HG02840 (cell line): Measurements from ENCODE around the gene OR9Q2.
"Not testable (repeated sequence)": the region's sequence is repeated elsewhere in the genome, so short reads cannot be mapped to it uniquely, and the experiment has no call there.

Experiments used
- ATAC-seq: cut with Tn5 transposase; IDR thresholded peaks from one replicate; pipeline ENCODE4 v1.9.1; 2021; ENCODE audit warnings: mild to moderate bottlenecking, moderate library complexity, moderate number of reproducible peaks; ENCODE audit not compliant: unreplicated experiment, low FRiP score

The OR9Q2 gene, protein sequence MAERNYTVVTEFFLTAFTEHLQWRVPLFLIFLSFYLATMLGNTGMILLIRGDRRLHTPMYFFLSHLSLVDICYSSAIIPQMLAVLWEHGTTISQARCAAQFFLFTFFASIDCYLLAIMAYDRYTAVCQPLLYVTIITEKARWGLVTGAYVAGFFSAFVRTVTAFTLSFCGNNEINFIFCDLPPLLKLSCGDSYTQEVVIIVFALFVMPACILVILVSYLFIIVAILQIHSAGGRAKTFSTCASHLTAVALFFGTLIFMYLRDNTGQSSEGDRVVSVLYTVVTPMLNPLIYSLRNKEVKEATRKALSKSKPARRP

DNA sequence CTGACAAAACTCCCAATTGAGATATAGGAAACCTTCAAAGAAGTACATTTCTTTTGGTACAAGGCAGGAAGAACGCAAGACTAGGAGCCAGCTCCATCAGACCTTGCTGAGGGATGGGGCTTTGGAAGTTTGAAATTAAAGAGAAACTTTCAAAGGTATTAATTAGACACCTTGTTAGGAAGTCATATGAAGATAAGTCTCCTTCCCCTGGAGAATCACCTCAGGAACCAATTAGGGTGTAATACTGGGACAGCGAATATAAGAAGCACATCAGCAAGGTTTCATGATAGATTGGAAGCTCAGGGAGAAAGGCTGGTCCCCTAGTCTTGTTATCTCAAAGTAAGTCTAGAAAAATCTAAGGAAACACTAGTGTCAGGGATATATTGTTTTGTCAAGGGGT is at the start of gene OR9Q2:
Gene OR9Q2, plus strand, starts transcription at position 301 of the 400 bp plus-strand sequence. CDS start 1,421 bp downstream, outside the sequence.
- ATAC-seq = no peak

DNA sequence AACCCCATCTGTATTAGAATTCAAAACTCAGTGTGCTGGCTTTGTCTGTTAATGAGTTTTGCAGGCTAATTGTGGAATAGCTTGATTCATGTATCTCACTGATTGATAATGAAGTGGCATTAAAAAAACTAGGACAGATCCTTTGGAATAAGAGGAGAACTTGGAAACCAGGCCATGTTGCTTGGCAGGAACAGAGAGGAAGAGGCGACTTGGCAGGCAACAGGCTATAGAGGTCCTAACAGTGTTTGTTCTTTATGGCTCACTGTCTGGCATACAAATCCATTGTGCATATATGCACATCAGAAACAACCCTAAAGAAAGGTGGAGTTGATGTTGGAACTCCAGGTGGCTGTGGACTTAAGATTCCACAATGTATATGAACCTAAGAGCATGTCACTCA is 46.1 kb upstream of the OR9Q2 start:
- no peak for ATAC-seq

DNA sequence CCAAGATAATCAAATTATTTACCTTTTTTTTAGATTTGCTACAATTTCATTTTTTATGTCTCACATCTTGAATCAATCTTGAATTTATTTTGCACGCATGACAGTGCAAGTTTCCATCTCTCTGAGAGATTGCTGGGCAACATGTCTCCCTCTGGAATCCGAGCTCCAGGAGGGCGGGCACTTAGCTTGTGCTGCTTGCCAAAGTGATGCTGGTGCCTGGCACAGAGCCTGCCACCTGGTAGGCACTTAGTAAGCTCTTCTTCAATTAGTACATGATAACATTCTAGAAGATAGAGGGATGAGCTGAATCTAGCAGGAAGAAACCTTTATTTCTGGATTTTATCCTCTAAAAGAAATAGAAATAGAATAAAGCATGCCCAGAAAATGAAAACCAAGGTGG is 36.1 kb upstream of the OR9Q2 start:
- ATAC-seq = no peak

DNA sequence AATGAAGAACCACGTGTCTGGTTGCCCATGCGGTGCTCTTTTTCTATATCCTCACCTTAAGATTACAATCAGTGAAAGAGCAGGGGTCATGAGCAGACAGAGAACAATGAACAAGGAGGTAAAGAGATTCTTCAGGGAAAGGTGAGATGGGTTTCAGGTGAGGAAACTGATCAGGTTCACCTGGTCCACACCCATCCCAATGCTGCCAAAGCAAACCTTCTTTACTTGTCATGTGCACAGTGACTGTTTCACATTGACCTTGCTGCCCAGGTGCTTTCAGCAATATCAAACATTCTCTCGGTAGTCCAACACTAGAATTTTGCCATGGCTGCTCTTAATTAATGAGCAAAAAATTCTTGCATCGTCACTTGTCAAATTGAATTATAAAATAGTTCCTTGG is 24.5 kb upstream of the OR9Q2 start:
- no peak for ATAC-seq

DNA sequence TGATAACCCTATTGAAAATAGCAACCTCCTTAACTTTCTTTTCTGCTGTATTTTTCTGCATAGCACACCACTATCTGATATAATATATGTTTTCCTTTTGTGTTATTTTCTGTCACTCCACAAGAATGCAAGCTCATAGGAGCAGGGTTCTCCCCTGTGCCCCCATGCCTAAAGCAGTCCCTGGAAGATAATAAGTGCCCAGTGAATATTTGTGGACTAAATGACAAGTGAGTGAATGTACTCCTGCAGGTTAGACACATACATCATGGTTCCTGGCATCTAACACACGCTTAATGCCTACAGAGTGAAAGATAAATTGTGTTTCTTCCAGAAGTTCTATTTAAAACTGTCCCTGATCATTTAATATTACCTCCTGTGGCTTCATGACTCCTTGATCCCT is 23.9 kb upstream of the OR9Q2 start:
- ATAC-seq = no peak

DNA sequence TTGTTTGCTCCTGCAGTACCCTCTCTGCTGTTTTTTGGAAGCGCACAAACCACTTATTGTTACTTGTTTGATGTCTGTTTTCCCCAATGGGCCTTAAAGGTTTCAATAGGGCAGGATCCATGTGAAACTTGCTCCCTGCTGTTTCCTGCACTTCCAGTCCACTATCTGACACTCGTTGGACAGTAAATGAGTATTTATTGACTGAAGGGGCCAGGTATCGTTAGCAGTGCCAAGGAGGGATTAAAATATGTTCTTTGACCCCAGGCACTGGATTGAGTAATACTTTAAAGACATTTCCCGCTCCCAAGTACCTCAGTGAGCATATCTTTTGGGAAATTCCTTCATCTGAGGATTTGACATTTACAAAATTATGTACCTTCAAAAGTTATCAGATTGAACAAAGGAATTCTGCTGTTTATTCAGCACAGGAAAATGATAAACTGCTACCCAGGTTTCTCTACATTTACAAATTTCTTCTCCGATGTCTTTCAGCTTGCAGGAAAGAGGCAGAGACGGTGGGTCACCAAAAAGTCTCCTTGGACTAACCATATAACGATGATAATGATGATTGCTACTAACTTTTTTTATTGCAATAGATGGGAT is 23.3 kb upstream of the OR9Q2 start:
- no peak for ATAC-seq

DNA sequence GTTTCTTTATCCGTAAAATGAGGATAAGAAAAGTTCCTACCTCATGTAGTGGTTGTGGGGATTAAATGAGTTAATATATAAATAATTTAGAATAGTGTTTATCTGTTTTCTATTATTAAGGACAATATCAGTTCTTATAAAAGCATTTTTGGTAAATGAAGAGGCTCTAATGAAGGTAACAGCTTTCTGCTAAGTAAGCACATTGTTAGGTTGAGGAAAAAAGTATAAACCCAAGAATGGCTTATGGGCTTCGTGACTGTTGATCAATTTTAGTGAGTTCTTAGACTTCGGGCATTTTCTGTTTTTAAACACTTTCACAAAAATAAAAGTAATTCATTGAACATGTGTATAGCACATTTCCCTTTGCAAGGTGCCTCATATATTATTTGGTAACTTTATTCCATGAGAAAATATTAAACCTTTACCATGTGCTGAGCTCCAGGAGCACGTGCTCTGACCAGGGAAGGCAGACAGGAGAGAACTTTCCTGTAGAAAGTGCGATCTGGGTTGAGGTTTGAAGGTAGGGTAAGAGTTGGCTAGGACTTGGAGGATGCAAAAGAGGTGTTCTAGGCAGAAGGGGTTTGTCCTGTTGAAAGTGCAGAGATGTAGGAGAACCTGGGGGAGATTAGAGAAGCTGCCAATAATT is 11.3 kb upstream of the OR9Q2 start:
- ATAC-seq = no peak

DNA sequence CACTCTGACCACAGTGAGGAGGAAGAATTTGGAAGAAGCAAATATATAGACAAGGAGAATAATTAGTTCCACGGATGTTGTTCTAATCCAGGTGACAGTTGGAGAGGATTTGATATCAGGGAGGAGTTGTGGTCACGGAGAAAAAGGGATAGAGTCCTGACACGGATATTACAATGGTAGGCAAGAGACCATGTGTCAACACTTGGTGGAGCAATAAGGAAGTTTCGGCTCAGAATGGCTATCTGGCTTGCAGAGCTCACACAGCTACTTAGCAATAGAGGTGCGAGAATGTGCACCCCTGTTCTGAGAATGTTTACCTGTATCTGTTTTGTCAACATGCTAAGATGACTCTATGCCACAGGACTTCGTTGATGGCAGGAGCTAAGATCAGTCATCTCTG is 10.4 kb upstream of the OR9Q2 start:
- no peak for ATAC-seq

DNA sequence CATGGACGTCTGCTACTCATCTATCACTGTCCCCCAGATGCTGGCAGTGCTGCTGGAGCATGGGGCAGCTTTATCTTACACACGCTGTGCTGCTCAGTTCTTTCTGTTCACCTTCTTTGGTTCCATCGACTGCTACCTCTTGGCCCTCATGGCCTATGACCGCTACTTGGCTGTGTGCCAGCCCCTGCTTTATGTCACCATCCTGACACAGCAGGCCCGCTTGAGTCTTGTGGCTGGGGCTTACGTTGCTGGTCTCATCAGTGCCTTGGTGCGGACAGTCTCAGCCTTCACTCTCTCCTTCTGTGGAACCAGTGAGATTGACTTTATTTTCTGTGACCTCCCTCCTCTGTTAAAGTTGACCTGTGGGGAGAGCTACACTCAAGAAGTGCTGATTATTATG is 9.2 kb upstream of the OR9Q2 start:
- no peak for ATAC-seq

DNA sequence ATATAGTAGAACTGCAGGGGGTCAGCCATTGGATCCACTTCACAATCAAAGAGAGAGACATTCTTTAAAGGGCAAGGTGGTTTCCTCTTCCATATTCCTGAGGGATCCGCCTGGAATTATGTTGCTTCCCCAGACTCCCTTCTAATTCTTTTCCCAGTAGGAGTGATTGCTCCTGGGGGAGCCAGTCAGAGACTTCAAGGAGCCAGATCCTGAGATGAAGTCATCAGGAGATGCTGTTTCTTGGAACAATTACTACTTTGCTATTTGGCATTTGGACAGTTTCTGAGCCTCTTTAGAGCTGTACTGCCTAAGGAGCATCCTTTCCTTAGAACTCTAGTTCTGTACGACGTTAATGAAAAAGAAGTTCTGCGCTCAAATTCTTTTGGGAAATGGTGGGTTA is 1.9 kb upstream of the OR9Q2 start:
- no peak for ATAC-seq

DNA sequence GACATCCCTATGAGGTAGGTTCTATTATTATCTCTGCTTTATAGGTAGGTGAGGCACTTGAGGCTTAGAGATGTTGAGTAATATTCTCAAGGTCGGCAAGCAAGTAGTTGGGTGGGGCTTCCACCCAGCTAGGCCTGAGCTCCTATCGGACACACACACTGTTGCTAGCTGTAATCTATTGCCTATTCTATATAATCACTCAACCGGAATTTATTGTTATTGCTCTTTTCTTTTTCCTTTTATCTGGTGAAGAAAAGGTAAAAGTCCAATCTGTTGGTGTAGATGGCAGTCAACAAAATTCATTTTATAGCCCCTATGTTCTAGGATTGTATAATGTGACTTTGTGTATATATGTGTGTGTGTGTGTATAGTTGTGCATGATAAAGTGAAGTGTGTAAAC is 3.4 kb downstream of the OR9Q2 start:
- no peak for ATAC-seq

DNA sequence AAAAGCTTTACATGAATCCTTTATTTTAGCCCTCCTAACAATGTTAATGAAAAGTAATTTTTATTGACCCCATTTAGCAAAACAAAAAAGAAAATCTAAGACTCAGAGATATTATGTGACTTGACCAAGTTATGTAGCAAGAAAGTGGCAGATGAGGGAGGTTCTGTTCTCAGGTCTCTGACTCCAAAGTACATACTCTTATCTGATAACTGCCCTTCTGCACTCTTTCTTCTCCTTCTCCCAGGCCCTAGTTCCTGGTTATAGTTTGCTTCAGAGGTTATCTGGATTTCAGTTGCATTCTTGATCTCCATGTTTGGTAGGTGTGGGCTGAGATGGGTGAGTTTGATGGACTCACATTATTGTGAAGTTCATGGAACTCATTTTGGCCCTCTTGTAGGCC is 4.5 kb downstream of the OR9Q2 start:
- ATAC-seq = no peak

DNA sequence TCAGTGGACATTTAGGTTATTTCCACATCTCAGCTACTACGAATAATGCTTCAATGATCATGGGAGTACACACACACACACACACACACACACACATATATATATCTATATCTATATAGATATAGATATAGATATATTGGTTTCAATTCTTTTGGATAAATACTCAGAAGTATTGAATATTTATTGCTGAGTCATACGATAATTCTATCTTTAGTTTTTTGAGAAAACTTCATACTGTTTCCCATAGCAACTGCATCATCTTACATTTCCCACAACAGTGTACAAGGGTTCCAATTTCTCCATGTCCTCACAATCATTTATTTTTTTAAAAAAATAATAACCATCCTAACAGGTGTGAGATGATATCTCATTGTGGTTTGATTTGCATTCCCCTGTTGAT is 7.1 kb downstream of the OR9Q2 start:
- ATAC-seq = no peak

DNA sequence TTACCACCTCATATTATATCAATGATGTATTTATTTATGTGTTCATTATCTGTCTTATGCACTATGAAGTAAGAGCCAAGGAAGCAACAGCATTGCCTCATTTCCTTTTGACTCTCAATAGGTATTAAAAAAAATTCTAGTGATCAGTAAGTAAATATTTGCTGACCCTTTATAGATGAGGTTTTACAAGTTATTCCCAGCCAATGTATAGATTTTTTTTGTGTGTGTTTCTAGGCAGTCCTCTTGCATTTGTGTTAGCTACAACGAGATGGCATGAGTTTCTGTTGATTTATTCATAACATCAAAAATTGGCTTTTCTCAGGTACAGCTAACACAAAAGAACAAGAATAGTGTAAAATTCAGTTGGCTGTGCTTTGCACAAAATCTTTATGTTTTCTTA is 10.4 kb downstream of the OR9Q2 start:
- ATAC-seq = no peak

DNA sequence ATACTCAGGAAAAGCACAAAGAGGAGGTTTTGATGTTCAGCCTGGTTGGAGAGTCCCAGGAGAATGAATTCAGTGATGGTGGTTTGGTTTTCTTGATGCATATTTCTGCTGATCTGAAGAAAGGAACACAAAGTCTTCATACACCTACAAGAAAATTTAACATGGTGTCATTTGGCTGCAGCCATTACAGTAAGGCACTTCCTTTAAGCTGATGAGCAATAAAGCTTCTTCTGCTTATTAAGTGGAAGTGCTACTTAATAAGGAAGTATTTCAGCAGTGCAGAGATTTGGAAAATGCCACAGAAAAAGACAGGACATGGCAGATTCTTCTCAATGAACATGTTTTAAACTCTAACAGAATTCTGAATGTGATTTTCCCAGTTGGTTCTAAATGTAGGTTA is 15.2 kb downstream of the OR9Q2 start, which contains the start of gene OR1S2:
Gene OR1S2, minus strand, starts transcription at position 101 of the 400 bp plus-strand sequence. Its CDS starts 0 bp downstream, at position 101.
- ATAC-seq = no peak

DNA sequence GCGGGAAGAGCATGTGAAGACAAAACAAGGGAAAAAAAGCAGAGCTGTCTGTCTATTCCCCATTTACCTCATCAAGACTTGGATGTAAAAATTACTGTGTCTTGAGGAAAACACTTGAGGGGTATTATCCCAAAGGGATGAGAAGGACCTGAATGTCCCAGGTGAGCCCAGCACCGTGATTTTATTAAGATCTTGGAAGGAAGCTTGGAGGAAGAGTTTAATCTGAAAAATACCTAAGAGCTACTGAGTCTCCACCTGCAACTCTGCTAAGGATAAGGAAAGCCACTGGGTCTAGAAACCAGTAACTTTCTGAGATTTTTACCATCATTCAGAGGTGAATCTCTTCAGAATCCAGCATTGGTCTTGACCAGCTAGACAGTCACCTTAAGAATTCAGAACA is 23.6 kb downstream of the OR9Q2 start, which contains the start of gene OR1S1:
Gene OR1S1, plus strand, starts transcription at position 301 of the 400 bp plus-strand sequence.
- ATAC-seq = not testable (repeated sequence)

DNA sequence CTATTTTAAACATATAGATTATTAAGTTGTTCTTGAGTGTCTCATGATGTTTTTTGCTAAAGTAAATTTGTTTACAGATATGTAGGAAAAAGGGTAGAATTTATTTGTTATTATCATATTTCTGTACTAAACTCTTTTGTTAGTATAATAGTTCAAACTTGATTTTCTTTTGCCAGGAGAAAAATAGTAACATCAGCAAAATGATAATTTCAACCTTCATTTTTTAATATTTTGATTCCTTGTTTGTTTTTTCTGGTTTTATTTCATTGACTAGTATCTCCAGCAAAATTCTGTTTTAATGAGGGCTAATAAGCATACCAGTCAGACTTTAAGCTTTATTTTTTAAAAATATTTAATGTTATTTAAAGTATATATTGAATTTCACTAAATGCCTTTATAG is 27.6 kb downstream of the OR9Q2 start:
- no peak for ATAC-seq

DNA sequence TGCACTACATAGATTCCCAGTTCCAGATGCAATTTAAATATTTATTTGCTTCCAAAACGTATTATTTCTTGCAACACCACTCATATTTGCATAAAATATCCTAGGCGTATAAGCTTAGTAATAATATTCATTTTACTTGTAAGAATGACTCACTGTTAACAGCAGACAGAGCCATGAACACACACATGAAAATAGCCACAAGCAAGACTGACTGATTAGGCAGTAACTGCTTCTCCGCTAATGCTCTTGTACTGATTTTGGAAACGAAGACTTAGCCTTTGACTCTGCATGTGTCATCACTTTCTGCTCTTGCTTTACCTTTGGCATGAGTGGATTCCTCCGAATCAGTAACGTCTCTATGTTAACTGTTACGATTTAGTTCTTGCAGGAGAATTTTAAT is 33.9 kb downstream of the OR9Q2 start:
- ATAC-seq = no peak

DNA sequence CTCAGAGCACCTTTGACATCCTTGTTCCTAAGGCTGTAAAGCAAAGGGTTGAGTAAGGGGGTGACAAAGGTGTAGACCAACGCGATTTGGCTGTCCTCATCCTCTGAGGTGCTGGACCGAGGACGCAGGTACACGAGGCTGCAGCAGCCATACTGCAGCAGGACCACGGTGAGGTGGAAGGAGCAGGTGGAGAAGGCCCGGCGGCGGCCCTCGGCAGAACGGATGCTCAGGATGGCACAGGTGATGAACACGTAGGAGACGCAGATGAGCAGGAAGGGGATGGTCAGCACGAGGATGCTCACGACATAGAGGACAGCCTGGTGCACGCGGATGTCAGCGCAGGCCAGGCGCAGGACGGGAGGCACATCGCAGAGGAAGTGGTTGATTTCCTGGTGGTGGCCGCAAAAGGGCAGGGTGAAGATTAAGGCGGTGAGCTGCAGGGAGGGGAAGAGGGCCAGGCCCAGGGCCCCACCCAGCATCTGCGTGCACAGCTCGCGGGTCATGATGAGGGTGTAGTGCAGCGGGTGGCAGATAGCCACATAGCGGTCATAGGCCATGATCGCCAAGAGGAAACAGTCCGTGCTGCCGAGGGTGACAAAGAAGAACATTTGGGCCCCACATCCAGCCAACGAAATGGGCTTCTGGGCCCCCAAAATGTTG is 39.2 kb downstream of the OR9Q2 start:
- ATAC-seq = no peak
